CD8-positive, alpha-beta memory T cell (primary cell): ENCODE data around the gene HBD. TPM values are rescaled to one million over a fixed set of nuclear protein-coding genes. Genes with fewer than 3 reads are reported as not detected.

Experiments
- CTCF ChIA-PET: fragments of 350-600 bp; sonication (Branson Sonifier 250); formaldehyde crosslinking; loops from one replicate; lab custom pipeline; 2021; ENCODE audit warnings: antibody characterized with exemption; lab: Charles Lee
- POLR2A ChIA-PET: fragments of 350-600 bp; sonication (Branson Sonifier 250); formaldehyde crosslinking; loops from one replicate; lab custom pipeline; 2021; ENCODE audit warnings: antibody characterized with exemption; lab: Charles Lee
- DNase-seq, 5 donors: peaks; one replicate each; pipeline versions ENCODE4 v3.0.0 to v3.0.0-alpha.2; 2020 to 2022; ENCODE audit warnings: mixed read lengths in 1 of 5
- H3K27ac ChIP-seq: one replicate; pipeline ENCODE4 v1.7.0; 2013; ENCODE audit warnings: low read depth, mild to moderate bottlenecking, low read length, moderate library complexity
- H3K27me3 ChIP-seq: 2 replicates; pipeline ENCODE4 v1.7.0; 2013; ENCODE audit warnings: low read length, mild to moderate bottlenecking; ENCODE audit not compliant: insufficient read depth, poor library complexity, severe bottlenecking
- H3K36me3 ChIP-seq: 2 replicates; pipeline ENCODE4 v1.7.0; 2013; ENCODE audit warnings: mild to moderate bottlenecking, low read length, moderate library complexity; ENCODE audit not compliant: insufficient read depth
- H3K4me1 ChIP-seq: 2 replicates; pipeline ENCODE4 v1.7.0; 2013; ENCODE audit warnings: mild to moderate bottlenecking, low read length, moderate library complexity; ENCODE audit not compliant: insufficient read depth
- H3K4me3 ChIP-seq: 2 replicates; pipeline ENCODE4 v1.7.0; 2013; ENCODE audit warnings: mild to moderate bottlenecking, low read length
- H3K9me3 ChIP-seq: 2 replicates; pipeline ENCODE4 v1.7.0; 2013; ENCODE audit warnings: mild to moderate bottlenecking, low read length
- H3K27ac Mint-ChIP-seq, 8 donors: one replicate each; pipeline ENCODE4 v1.8.0; 2020 to 2021; ENCODE audit warnings: mixed read lengths in 8 of 8, mild to moderate bottlenecking in 6 of 8, inconsistent platforms in 3 of 8, moderate library complexity in 3 of 8
- H3K27me3 Mint-ChIP-seq, 2 donors: one replicate each; pipeline ENCODE4 v1.8.0; 2020 to 2021; ENCODE audit warnings: mixed read lengths in 2 of 2, mild to moderate bottlenecking in 1 of 2, moderate library complexity in 1 of 2
- H3K36me3 Mint-ChIP-seq, 3 donors: one replicate each; pipeline ENCODE4 v1.8.0; 2020 to 2021; ENCODE audit warnings: mixed read lengths in 3 of 3, inconsistent platforms in 1 of 3, mild to moderate bottlenecking in 1 of 3
- H3K4me1 Mint-ChIP-seq, 3 donors: one replicate each; pipeline ENCODE4 v1.8.0; 2020 to 2021; ENCODE audit warnings: mixed read lengths in 3 of 3, inconsistent platforms in 1 of 3, mild to moderate bottlenecking in 1 of 3
- H3K4me3 Mint-ChIP-seq, 7 donors: one replicate each; pipeline ENCODE4 v1.8.0; 2020 to 2021; ENCODE audit warnings: mixed read lengths in 7 of 7, mild to moderate bottlenecking in 6 of 7, moderate library complexity in 4 of 7, inconsistent platforms in 2 of 7
- H3K9me3 Mint-ChIP-seq, 5 donors: one replicate each; pipeline ENCODE4 v1.8.0; 2020 to 2022; ENCODE audit warnings: mixed read lengths in 5 of 5, mild to moderate bottlenecking in 3 of 5, moderate library complexity in 2 of 5, inconsistent platforms in 1 of 5
- polyA plus RNA-seq: library from polyadenylated mRNA; unstranded; fragments of 300-500 nt; fragmentation: Illumina TruSeq; gene quantifications from one replicate; pipeline ENCODE4 v1.2.3, GENCODE V29; 2021
- total RNA-seq, 2 experiments: library from RNA; stranded (reverse); gene quantifications; one replicate each; pipeline ENCODE4 v1.2.3, GENCODE V29; 2021

HBD gene
- total and polyA plus RNA-seq, 3 experiments from 2014 or later, result not detected

DNA sequence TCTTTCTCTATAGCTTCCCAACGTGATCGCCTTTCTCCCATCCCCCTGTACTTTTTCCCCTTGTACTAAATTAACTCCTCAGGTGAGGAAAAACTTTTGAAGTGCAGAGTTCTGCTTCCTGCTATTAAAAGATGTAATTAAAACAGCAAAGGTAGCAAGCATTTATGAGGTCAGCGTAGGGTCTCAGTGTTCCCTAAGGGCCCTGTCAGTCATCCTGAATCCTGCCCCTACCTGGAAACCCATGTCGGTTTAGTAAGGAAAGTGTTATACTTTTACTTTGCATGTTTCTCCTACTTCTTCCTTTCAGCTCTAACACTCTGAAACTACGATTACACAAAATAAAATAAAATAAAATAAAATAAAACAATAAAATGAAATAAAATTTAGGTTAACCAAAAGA lies 6.2 kb downstream of the HBD start:
- ChIA-PET POLR2A (no interaction called here), CTCF (no interaction called here)
- DNase-seq, result no peak
- H3K9me3 ChIP-seq, result no peaks in the 10 kb centered on the region
- Mint-ChIP-seq H3K4me1 (no peaks in the 10 kb centered on the region), H3K27me3 (no peaks in the 10 kb centered on the region), H3K27ac (no peak overlapping the region), H3K36me3 (no peaks in the 10 kb centered on the region), H3K4me3 (no peak overlapping the region), H3K9me3 (peaks cover 0 to 2% (median 0%) of the 10 kb centered on the region in 5 donors)
- no peak overlapping the region for H3K27ac ChIP-seq
- no peaks in the 10 kb centered on the region for H3K36me3 ChIP-seq
- H3K27me3 ChIP-seq, result no peaks in the 10 kb centered on the region
- no peak overlapping the region for H3K4me3 ChIP-seq
- no peaks in the 10 kb centered on the region for H3K4me1 ChIP-seq

DNA sequence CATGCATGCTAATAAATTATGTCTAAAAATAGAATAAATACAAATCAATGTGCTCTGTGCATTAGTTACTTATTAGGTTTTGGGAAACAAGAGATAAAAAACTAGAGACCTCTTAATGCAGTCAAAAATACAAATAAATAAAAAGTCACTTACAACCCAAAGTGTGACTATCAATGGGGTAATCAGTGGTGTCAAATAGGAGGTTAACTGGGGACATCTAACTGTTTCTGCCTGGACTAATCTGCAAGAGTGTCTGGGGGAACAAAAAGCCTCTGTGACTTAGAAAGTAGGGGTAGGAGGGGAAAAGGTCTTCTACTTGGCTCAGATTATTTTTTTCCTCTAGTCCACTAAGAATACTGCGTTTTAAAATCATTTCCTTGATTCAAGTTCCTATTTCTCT lies 6.6 kb downstream of the HBD start:
- DNase-seq, result no peak
- Histone ChIP-seq H3K27ac (no peak overlapping the region), H3K9me3 (no peaks in the 10 kb centered on the region), H3K4me1 (no peaks in the 10 kb centered on the region), H3K4me3 (no peak overlapping the region), H3K27me3 (no peaks in the 10 kb centered on the region), H3K36me3 (no peaks in the 10 kb centered on the region)
- ChIA-PET POLR2A (no interaction called here), CTCF (no interaction called here)
- no peaks in the 10 kb centered on the region for H3K4me1 Mint-ChIP-seq
- no peak overlapping the region for H3K27ac Mint-ChIP-seq
- H3K36me3 Mint-ChIP-seq, result no peaks in the 10 kb centered on the region
- H3K9me3 Mint-ChIP-seq, result peaks cover 0 to 2% (median 0%) of the 10 kb centered on the region in 5 donors
- H3K27me3 Mint-ChIP-seq, result no peaks in the 10 kb centered on the region
- H3K4me3 Mint-ChIP-seq, result no peak overlapping the region

DNA sequence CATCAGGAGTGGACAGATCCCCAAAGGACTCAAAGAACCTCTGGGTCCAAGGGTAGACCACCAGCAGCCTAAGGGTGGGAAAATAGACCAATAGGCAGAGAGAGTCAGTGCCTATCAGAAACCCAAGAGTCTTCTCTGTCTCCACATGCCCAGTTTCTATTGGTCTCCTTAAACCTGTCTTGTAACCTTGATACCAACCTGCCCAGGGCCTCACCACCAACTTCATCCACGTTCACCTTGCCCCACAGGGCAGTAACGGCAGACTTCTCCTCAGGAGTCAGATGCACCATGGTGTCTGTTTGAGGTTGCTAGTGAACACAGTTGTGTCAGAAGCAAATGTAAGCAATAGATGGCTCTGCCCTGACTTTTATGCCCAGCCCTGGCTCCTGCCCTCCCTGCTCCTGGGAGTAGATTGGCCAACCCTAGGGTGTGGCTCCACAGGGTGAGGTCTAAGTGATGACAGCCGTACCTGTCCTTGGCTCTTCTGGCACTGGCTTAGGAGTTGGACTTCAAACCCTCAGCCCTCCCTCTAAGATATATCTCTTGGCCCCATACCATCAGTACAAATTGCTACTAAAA lies 7.5 kb downstream of the HBD start, which contains the start of gene HBB:
Gene HBB (minus strand): TSS at position 340 of the 579 bp plus-strand sequence. CDS start 50 bp downstream, at position 290.
- H3K9me3 Mint-ChIP-seq, result peaks cover 0 to 3% (median 0%) of the 10 kb centered on the region in 5 donors
- CTCF ChIA-PET, result no interaction called here
- H3K36me3 ChIP-seq, result no peaks in the 10 kb centered on the region
- no peak within 1 kb of the TSS for H3K4me3 ChIP-seq
- no peaks in the 10 kb centered on the region for H3K4me1 Mint-ChIP-seq
- H3K4me1 ChIP-seq, result no peaks in the 10 kb centered on the region
- H3K4me3 Mint-ChIP-seq, result no peak within 1 kb of the TSS
- H3K27ac Mint-ChIP-seq, result no peak within 1 kb of the TSS
- H3K27me3 Mint-ChIP-seq, result no peaks in the 10 kb centered on the region
- no peaks in the 10 kb centered on the region for H3K27me3 ChIP-seq
- POLR2A ChIA-PET, result no interaction called here
- no peak for DNase-seq
- no peak within 1 kb of the TSS for H3K27ac ChIP-seq
- no peaks in the 10 kb centered on the region for H3K9me3 ChIP-seq
- no peaks in the 10 kb centered on the region for H3K36me3 Mint-ChIP-seq

DNA sequence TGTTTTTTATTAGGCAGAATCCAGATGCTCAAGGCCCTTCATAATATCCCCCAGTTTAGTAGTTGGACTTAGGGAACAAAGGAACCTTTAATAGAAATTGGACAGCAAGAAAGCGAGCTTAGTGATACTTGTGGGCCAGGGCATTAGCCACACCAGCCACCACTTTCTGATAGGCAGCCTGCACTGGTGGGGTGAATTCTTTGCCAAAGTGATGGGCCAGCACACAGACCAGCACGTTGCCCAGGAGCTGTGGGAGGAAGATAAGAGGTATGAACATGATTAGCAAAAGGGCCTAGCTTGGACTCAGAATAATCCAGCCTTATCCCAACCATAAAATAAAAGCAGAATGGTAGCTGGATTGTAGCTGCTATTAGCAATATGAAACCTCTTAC lies 8.8 kb downstream of the HBD start:
- ChIA-PET CTCF (no interaction called here), POLR2A (no interaction called here)
- no peaks in the 10 kb centered on the region for H3K9me3 ChIP-seq
- Mint-ChIP-seq H3K27me3 (no peaks in the 10 kb centered on the region), H3K36me3 (peaks cover 0 to 1% (median 0%) of the 10 kb centered on the region in 3 donors), H3K4me1 (no peaks in the 10 kb centered on the region), H3K9me3 (peaks cover 0 to 3% (median 2%) of the 10 kb centered on the region in 5 donors), H3K4me3 (no peak overlapping the region), H3K27ac (no peak overlapping the region)
- H3K27ac ChIP-seq, result no peak overlapping the region
- DNase-seq, result no peak
- H3K4me3 ChIP-seq, result no peak overlapping the region
- H3K4me1 ChIP-seq, result no peaks in the 10 kb centered on the region
- H3K27me3 ChIP-seq, result no peaks in the 10 kb centered on the region
- H3K36me3 ChIP-seq, result no peaks in the 10 kb centered on the region

DNA sequence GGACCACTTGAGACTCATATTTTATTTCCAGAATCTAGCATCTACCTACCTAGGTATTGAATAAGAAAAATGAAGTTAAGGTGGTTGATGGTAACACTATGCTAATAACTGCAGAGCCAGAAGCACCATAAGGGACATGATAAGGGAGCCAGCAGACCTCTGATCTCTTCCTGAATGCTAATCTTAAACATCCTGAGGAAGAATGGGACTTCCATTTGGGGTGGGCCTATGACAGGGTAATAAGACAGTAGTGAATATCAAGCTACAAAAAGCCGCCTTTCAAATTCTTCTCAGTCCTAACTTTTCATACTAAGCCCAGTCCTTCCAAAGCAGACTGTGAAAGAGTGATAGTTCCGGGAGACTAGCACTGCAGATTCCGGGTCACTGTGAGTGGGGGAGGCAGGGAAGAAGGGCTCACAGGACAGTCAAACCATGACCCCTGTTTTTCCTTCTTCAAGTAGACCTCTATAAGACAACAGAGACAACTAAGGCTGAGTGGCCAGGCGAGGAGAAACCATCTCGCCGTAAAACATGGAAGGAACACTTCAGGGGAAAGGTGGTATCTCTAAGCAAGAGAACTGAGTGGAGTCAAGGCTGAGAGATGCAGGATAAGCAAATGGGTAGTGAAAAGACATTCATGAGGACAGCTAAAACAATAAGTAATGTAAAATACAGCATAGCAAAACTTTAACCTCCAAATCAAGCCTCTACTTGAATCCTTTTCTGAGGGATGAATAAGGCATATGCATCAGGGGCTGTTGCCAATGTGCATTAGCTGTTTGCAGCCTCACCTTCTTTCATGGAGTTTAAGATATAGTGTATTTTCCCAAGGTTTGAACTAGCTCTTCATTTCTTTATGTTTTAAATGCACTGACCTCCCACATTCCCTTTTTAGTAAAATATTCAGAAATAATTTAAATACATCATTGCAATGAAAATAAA lies 9.5 kb downstream of the HBD start:
- Mint-ChIP-seq H3K36me3 (peaks cover 0 to 1% (median 0%) of the 10 kb centered on the region in 3 donors), H3K9me3 (peaks cover 0 to 6% (median 3%) of the 10 kb centered on the region in 5 donors), H3K27me3 (no peaks in the 10 kb centered on the region), H3K4me3 (no peak overlapping the region), H3K4me1 (no peaks in the 10 kb centered on the region), H3K27ac (no peak overlapping the region)
- no peak for DNase-seq
- Histone ChIP-seq H3K4me1 (no peaks in the 10 kb centered on the region), H3K36me3 (no peaks in the 10 kb centered on the region), H3K4me3 (no peak overlapping the region), H3K27me3 (no peaks in the 10 kb centered on the region), H3K9me3 (no peaks in the 10 kb centered on the region), H3K27ac (no peak overlapping the region)
- CTCF ChIA-PET, result no interaction called here
- POLR2A ChIA-PET, result no interaction called here

DNA sequence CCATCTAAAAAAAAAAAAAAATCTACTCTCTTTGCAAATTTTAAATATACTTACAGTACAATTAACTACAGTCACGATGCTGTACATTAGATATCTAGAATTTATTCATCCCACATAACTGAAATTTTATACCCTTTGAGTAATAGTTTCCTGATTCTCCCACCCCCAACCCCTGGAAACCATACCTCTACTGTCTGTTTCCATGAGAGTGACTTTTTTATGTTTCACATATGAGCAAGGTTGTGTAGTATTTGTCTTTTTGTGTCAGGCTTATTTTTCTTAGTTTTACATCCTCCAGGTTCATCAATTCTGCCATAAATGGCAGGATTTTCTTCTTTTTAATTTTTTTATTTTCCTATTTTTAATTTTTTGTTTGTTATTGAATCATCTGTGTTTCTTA lies 10.6 kb downstream of the HBD start:
- no peak overlapping the region for H3K4me3 Mint-ChIP-seq
- H3K27me3 ChIP-seq, result no peaks in the 10 kb centered on the region
- POLR2A ChIA-PET, result no interaction called here
- CTCF ChIA-PET, result no interaction called here
- no peaks in the 10 kb centered on the region for H3K4me1 Mint-ChIP-seq
- H3K9me3 Mint-ChIP-seq, result peaks cover 0 to 12% (median 3%) of the 10 kb centered on the region in 5 donors
- no peaks in the 10 kb centered on the region for H3K9me3 ChIP-seq
- no peaks in the 10 kb centered on the region for H3K36me3 ChIP-seq
- DNase-seq, result no peak
- no peaks in the 10 kb centered on the region for H3K4me1 ChIP-seq
- no peaks in the 10 kb centered on the region for H3K27me3 Mint-ChIP-seq
- no peak overlapping the region for H3K27ac ChIP-seq
- H3K36me3 Mint-ChIP-seq, result peaks cover 0 to 1% (median 0%) of the 10 kb centered on the region in 3 donors
- no peak overlapping the region for H3K4me3 ChIP-seq
- H3K27ac Mint-ChIP-seq, result no peak overlapping the region

DNA sequence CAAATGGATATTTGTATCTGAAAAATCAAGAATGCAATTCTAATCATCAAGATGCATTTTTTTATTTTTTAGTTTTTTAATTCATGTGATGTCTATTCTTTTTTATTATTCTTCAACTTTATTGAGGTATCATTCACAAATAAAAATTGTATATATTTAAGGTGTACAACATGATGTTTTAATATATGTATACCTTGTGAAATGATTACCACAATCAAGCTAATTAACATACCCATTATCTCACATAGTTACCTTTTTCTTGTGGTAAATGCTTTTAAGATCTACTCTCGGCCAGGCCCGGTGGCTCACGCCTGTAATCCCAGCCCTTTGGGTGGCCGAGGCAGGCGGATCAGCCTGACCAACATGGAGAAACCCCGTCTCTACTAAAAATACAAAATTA lies 11.1 kb downstream of the HBD start:
- no peak overlapping the region for H3K4me3 ChIP-seq
- peaks cover 0 to 12% (median 3%) of the 10 kb centered on the region in 5 donors for H3K9me3 Mint-ChIP-seq
- POLR2A ChIA-PET, result no interaction called here

DNA sequence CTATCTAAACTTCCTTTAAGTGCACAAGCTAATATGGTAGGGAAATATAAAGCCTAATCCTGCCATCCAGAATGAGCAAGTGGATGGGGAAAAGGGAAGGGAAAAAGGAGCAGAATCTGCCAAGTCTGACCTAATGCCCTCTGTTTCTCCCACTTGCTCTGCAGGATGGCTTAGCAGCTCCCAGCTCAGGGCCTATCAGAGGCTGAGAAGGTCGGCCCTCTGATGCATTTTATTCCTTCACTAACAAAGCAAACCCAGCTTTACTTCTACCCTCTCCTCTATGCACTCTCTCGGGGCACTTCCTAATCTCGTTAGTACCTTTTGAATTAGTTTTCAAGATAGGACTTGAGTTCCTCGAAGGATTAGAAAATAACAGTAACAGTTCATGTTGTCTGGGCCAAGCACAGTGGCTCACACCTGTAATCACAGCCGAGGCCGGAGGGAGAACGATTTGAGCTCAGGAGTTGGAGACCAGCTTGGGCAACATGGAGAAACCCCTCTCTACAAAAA lies 23.9 kb downstream of the HBD start:
- CTCF ChIA-PET, result no interaction called here
- Mint-ChIP-seq H3K27me3 (peaks cover 0 to 5% of the 10 kb centered on the region in 2 donors), H3K4me1 (no peaks in the 10 kb centered on the region), H3K27ac (no peak overlapping the region), H3K36me3 (no peaks in the 10 kb centered on the region), H3K4me3 (no peak overlapping the region), H3K9me3 (no peaks in the 10 kb centered on the region)
- H3K27me3 ChIP-seq, result no peaks in the 10 kb centered on the region
- H3K4me1 ChIP-seq, result no peaks in the 10 kb centered on the region
- POLR2A ChIA-PET, result no interaction called here
- no peaks in the 10 kb centered on the region for H3K9me3 ChIP-seq
- no peak for DNase-seq
- no peak overlapping the region for H3K4me3 ChIP-seq
- no peaks in the 10 kb centered on the region for H3K36me3 ChIP-seq
- no peak overlapping the region for H3K27ac ChIP-seq

More for the DNA sequence above, 11.1 kb downstream of the HBD start:
- Histone ChIP-seq H3K9me3 (no peaks in the 10 kb centered on the region), H3K27me3 (no peaks in the 10 kb centered on the region), H3K36me3 (no peaks in the 10 kb centered on the region), H3K27ac (no peak overlapping the region), H3K4me1 (no peaks in the 10 kb centered on the region)
- Mint-ChIP-seq H3K4me3 (no peak overlapping the region), H3K36me3 (peaks cover 0 to 1% (median 0%) of the 10 kb centered on the region in 3 donors), H3K4me1 (no peaks in the 10 kb centered on the region), H3K27me3 (no peaks in the 10 kb centered on the region), H3K27ac (no peak overlapping the region)
- DNase-seq, result no peak
- CTCF ChIA-PET, result no interaction called here
